Heart right ventricle (tissue), 16 donors: ENCODE measurements around the gene C12orf43. TPM values are rescaled to one million over a fixed set of nuclear protein-coding genes. Genes with fewer than 3 reads are reported as not detected.

Source experiments
- ATAC-seq, 8 donors: fragments of 200-7000 bp; cut with Tn5 transposase; one replicate each; pipeline ENCODE4 v1.9.1; 2020; ENCODE audit warnings: mild to moderate bottlenecking in 8 of 8, moderate library complexity in 8 of 8, moderate number of reproducible peaks in 1 of 8
- DNase-seq, 2 donors: peaks; one replicate each; pipeline ENCODE4 v3.0.0-alpha.2; 2020
- H3K27ac ChIP-seq, 10 donors: fragments of 200-600 bp; sonication (generic) in 2 of 10; one replicate each; pipeline versions ENCODE4 v1.5.0 to v1.8.0; 2020 to 2022; ENCODE audit warnings: mild to moderate bottlenecking in 3 of 10
- H3K27me3 ChIP-seq, 7 donors: fragments of 200-600 bp; one replicate each; pipeline ENCODE4 v1.8.0; 2021 to 2022; ENCODE audit warnings: mild to moderate bottlenecking in 2 of 7
- H3K36me3 ChIP-seq, 9 donors: fragments of 200-600 bp; sonication (generic) in 1 of 9; one replicate each; pipeline versions ENCODE4 v1.5.0 to v1.8.0; 2020 to 2022; ENCODE audit warnings: mild to moderate bottlenecking in 2 of 9
- H3K4me1 ChIP-seq, 9 donors: fragments of 200-600 bp; sonication (generic) in 1 of 9; one replicate each; pipeline versions ENCODE4 v1.5.0 to v1.8.0; 2020 to 2022; ENCODE audit warnings: mild to moderate bottlenecking in 4 of 9
- H3K4me3 ChIP-seq, 10 donors: fragments of 200-600 bp; sonication (generic) in 2 of 10; one replicate each; pipeline versions ENCODE4 v1.5.0 to v1.8.0; 2020 to 2022; ENCODE audit warnings: mild to moderate bottlenecking in 7 of 10, moderate library complexity in 2 of 10
- H3K9me3 ChIP-seq, 11 donors: fragments of 200-600 bp in 10 of 11; sonication (generic) in 2 of 11; one replicate each; pipeline versions ENCODE4 v1.5.0 to v1.8.0; 2013 to 2022; ENCODE audit warnings: mild to moderate bottlenecking in 2 of 11, control low read depth in 1 of 11, moderate library complexity in 1 of 11
- CTCF ChIP-seq, 9 donors: fragments of 200-600 bp; sonication (generic) in 2 of 9; IDR thresholded peaks; one replicate each; pipeline versions ENCODE4 v1.5.0 to v1.8.0; 2021 to 2022; ENCODE audit warnings: antibody characterized with exemption in 9 of 9, mild to moderate bottlenecking in 5 of 9, moderate library complexity in 1 of 9
- WGBS, 2 donors: extraction: QIAGEN DNeasy Blood & Tissue Kit; methylation state at CpG; one replicate each; pipeline ENCODE4 v1.1.7; 2013; ENCODE audit warnings: inconsistent platforms in 1 of 2; 5-methylcytosine and 5-hydroxymethylcytosine counted together
- intact Hi-C, 10 donors: fragments of 100-400 bp; cut with DNase I; formaldehyde crosslinking; loops; one replicate each; pipeline versions ENCODE4 v1.11.1 to v1.14.2; 2022
- polyA plus RNA-seq, 2 donors: library from polyadenylated mRNA; stranded (reverse); fragments of 200-250 nt; gene quantifications; one replicate each; pipeline ENCODE4 v1.2.3, GENCODE V29; 2013
- total RNA-seq, 10 donors: library from RNA; stranded (reverse); fragmentation: NEBNext Ultra II Directional in 3 of 10; extraction: Animal tissue kit (Norgen Biotek cat#: 25700) in 3 of 10; gene quantifications; one replicate each; pipeline versions ENCODE4 v1.2.1 to v1.2.4, GENCODE V29; 2021 to 2023
- donor health status: Arrhythmogenic right ventricular cardiomyopathy.
- donor health status: ischemic (EF 13 %, LVEDD 7.1; RV severe dilation, severe dysfunction).
- donor health status: healthy with polysubstance abuse.
- donor health status: DM: no; HTN: yes; CAD: no.
- donor health status: DM: no; HTN: no; CAD: no.
- donor health status: ischemic (EF 25% LVEDD 6.9; RV normal size, moderate dysfunction).
- donor health status: ischemic (EF 25% LVEDD 5.7; RV mildly dilated, moderate dysfunction).
- donor health status: healthy.
- donor health status: DM: yes; HTN: yes; CAD: no.
- donor health status: Ischemic cardiomyopathy.
- donor health status: ischemic (EF 35%, LVEDD 5.7; RV mildly dilated, moderate dysfunction).
- donor health status: nonischemic (EF 11% LVEDD 7.7; RV severe dilation, severe dysfunction).
- donor health status: DM: yes; HTN: yes; CAD: no.
- donor health status: PGD.
- donor health status: ischemic (EF 29% LVEDD 5.4; RV normal size, mild dysfunction).
- donor health status: nonischemic (EF 23%, LVEDD 6.1; RV moderate dilation, normal function).

The C12orf43 gene
- total and polyA plus RNA-seq, 12 donors = 5.7 to 11.4 (median 8.5) TPM

DNA sequence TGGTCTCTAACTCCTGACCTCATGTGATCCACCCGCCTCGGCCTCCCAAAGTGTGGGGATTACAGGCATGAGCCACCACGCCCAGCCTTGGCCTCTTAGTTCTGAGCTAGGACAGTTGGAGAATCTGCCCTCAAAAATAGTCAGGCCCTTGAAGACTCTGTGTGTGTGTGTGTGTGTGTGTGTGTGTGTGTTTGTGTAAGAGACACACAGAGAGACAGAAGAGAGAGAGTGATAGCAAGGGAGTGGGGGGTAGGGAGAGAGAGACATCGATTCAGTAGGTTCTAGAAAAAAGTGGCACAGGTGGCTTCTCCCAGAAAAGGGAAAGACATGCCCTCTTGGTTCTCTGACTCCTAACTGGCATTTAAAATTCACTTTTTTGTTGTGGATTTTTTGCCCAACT is 32.5 kb downstream of the C12orf43 start:
- Histone ChIP-seq H3K4me3 (no peak overlapping the region), H3K4me1 (no peaks in the 10 kb centered on the region), H3K27me3 (peaks cover 0 to 5% (median 0%) of the 10 kb centered on the region in 7 donors), H3K9me3 (no peaks in the 10 kb centered on the region), H3K36me3 (no peaks in the 10 kb centered on the region), H3K27ac (no peak overlapping the region)
- 83 to 86% methylated on average over 4 of the region's 4 CpGs for WGBS, 2 donors
- DNase-seq = no peak
- ATAC-seq = no peak
- no peak for TF ChIP-seq CTCF (IDR thresholded peaks at IDR 0.05)
- intact Hi-C loops = no loop called here

DNA sequence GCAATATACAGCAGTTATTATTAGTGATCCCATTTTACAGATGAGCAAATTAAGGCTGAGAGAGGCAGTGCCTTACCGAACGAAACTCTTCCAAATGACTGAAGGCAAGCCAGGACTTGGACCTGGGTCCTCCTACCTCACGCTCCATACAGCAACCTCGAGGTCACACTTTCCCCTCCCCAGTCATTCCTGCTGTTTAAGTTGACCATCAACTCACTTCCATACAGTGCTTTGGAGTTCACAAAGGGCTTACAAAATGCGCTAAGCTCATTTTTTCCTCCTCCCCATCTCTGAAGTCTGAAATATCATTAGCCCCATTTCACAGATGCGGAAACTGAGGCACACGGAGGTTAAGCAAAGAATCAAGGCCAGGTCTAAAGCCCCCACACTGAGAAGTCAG is 33.6 kb downstream of the C12orf43 start:
- intact Hi-C loops = no loop called here
- DNase-seq (no peak), ATAC-seq (no peak)
- H3K27me3 ChIP-seq = peaks cover 0 to 5% (median 0%) of the 10 kb centered on the region in 7 donors
- no peaks in the 10 kb centered on the region for H3K36me3 ChIP-seq
- H3K27ac ChIP-seq = no peak overlapping the region
- H3K4me1 ChIP-seq = no peaks in the 10 kb centered on the region
- WGBS, 2 donors = 80 to 82% methylated on average over 7 of the region's 7 CpGs
- no peaks in the 10 kb centered on the region for H3K9me3 ChIP-seq
- no peak for TF ChIP-seq CTCF (IDR thresholded peaks at IDR 0.05)
- no peak overlapping the region for H3K4me3 ChIP-seq

- no peaks in the 10 kb centered on the region for H3K4me1 ChIP-seq
- intact Hi-C loops = no loop called here
- H3K4me3 ChIP-seq = no peak overlapping the region
- no peak for ATAC-seq
- 75 to 77% methylated on average over 6 of the region's 6 CpGs for WGBS, 2 donors
- H3K9me3 ChIP-seq = no peaks in the 10 kb centered on the region
- no peak overlapping the region for H3K27ac ChIP-seq
- H3K36me3 ChIP-seq = no peaks in the 10 kb centered on the region
- peaks cover 0 to 5% (median 0%) of the 10 kb centered on the region in 7 donors for H3K27me3 ChIP-seq
- no peak for DNase-seq
- no peak for TF ChIP-seq CTCF (IDR thresholded peaks at IDR 0.05)
These were observed 34.8 kb downstream of the C12orf43 start for GRCh38 chr12:120981407-120981941.

- H3K9me3 ChIP-seq = no peaks in the 10 kb centered on the region
- no peak for DNase-seq
- intact Hi-C loops = no loop called here
- WGBS, 2 donors = 73 to 76% methylated on average over 12 to 13 of the region's 13 CpGs
- H3K4me1 ChIP-seq = no peaks in the 10 kb centered on the region
- TF ChIP-seq CTCF (IDR thresholded peaks at IDR 0.05) = no peak
- peaks cover 0 to 5% (median 0%) of the 10 kb centered on the region in 7 donors for H3K27me3 ChIP-seq
- H3K4me3 ChIP-seq = no peak overlapping the region
- H3K36me3 ChIP-seq = no peaks in the 10 kb centered on the region
- no peak overlapping the region for H3K27ac ChIP-seq
- no peak for ATAC-seq
These were observed 35.4 kb downstream of the C12orf43 start for GRCh38 chr12:120980800-120981368.
